Measurements from ENCODE around the gene TMC6.
"Not testable (repeated sequence)": the region's sequence is repeated elsewhere in the genome, so short reads cannot be mapped to it uniquely, and the experiment has no call there.

Gene TMC6

GRCh38 chr17:78107976-78108725 lies 20.4 kb downstream of the TMC6 start:
- DNase-seq: no peak

- DNase-seq: no peak
These were observed 21.1 kb downstream of the TMC6 start for GRCh38 chr17:78107457-78107856.

GRCh38 chr17:78106211-78106610 lies 22.3 kb downstream of the TMC6 start:
- DNase-seq: no peak

GRCh38 chr17:78105551-78105950 lies 23.0 kb downstream of the TMC6 start:
- DNase-seq: no peak

- DNase-seq: no peak
These were observed 23.5 kb downstream of the TMC6 start for GRCh38 chr17:78105101-78105500.

GRCh38 chr17:78104540-78104941 lies 24.0 kb downstream of the TMC6 start:
- DNase-seq: no peak

- no peak for DNase-seq
These were observed 25.2 kb downstream of the TMC6 start for GRCh38 chr17:78103311-78103710.

GRCh38 chr17:78101542-78101941 lies 27.0 kb downstream of the TMC6 start:
- no peak for DNase-seq

- DNase-seq: no peak
These were observed 27.4 kb downstream of the TMC6 start for GRCh38 chr17:78101112-78101511.

GRCh38 chr17:78096093-78096492 lies 32.5 kb downstream of the TMC6 start:
- DNase-seq: no peak

GRCh38 chr17:78095035-78095434 lies 33.5 kb downstream of the TMC6 start:
- no peak for DNase-seq

- DNase-seq: no peak
These were observed 35.7 kb downstream of the TMC6 start for GRCh38 chr17:78092794-78093324.

GRCh38 chr17:78089576-78090281 lies 38.8 kb downstream of the TMC6 start:
- DNase-seq: no peak

- no peak for DNase-seq
These were observed 40.0 kb downstream of the TMC6 start for GRCh38 chr17:78088529-78088928.

- DNase-seq: no peak
These were observed 41.8 kb downstream of the TMC6 start for GRCh38 chr17:78086740-78087139.

GRCh38 chr17:78082988-78083387 lies 45.6 kb downstream of the TMC6 start:
- DNase-seq: no peak

GRCh38 chr17:78082355-78082872 lies 46.1 kb downstream of the TMC6 start:
- DNase-seq: not testable (repeated sequence)

- DNase-seq: no peak
These were observed 47.0 kb downstream of the TMC6 start for GRCh38 chr17:78081551-78081950.

GRCh38 chr17:78079253-78079652 lies 49.3 kb downstream of the TMC6 start:
- DNase-seq: no peak

GRCh38 chr17:78075545-78075944 lies 53.0 kb downstream of the TMC6 start:
- DNase-seq: no peak

- DNase-seq: no peak
These were observed 53.5 kb downstream of the TMC6 start for GRCh38 chr17:78075011-78075410.

GRCh38 chr17:78072961-78073360 lies 55.6 kb downstream of the TMC6 start:
- no peak for DNase-seq

- no peak for DNase-seq
These were observed 58.9 kb downstream of the TMC6 start for GRCh38 chr17:78069695-78070094.

- not testable (repeated sequence) for DNase-seq
These were observed 61.6 kb downstream of the TMC6 start for GRCh38 chr17:78066976-78067375.
